Breast epithelium (tissue), 4 donors: ENCODE measurements around the gene EIF2B2. TPM values are rescaled to one million over a fixed set of nuclear protein-coding genes. Genes with fewer than 3 reads are reported as not detected.

Experiments used
- DNase-seq, 2 donors: peaks; one replicate each; pipeline ENCODE4 v3.0.0-alpha.2; 2019; ENCODE audit warnings: low spot score in 2 of 2
- H3K27ac ChIP-seq, 2 donors: fragments of 200-600 bp; sonication (generic) in 1 of 2; one replicate each; pipeline ENCODE4 v1.5.1; 2016 to 2019; ENCODE audit warnings: mild to moderate bottlenecking in 1 of 2
- H3K27me3 ChIP-seq, 2 donors: fragments of 200-600 bp; sonication (generic) in 1 of 2; one replicate each; pipeline versions ENCODE4 v1.5.1 to v1.6.0; 2017 to 2019; ENCODE audit warnings: control low read depth in 1 of 2, mild to moderate bottlenecking in 1 of 2
- H3K36me3 ChIP-seq: fragments of 200-600 bp; one replicate; pipeline ENCODE4 v1.5.1; 2019
- H3K4me1 ChIP-seq, 2 donors: fragments of 200-600 bp; sonication (generic); one replicate each; pipeline ENCODE4 v1.5.1; 2016 to 2019; ENCODE audit warnings: control low read depth in 1 of 2
- H3K4me3 ChIP-seq, 3 donors: fragments of 200-600 bp; sonication (generic); 1 replicate in 2 of 3; 2 replicates in 1 of 3; pipeline ENCODE4 v1.5.1; 2016 to 2019; ENCODE audit warnings: mild to moderate bottlenecking in 3 of 3, moderate library complexity in 2 of 3
- H3K9me3 ChIP-seq, 2 donors: fragments of 200-600 bp; sonication (generic) in 1 of 2; one replicate each; pipeline ENCODE4 v1.5.1; 2016 to 2019; ENCODE audit warnings: control low read depth in 1 of 2
- CTCF ChIP-seq, 3 donors: fragments of 450-650 bp; IDR thresholded peaks; one replicate each; pipeline ENCODE4 v1.5.1; 2016 to 2017; ENCODE audit warnings: antibody characterized with exemption in 3 of 3, mild to moderate bottlenecking in 3 of 3, moderate library complexity in 3 of 3
- POLR2A ChIP-seq: fragments of 450-650 bp; IDR thresholded peaks from one replicate; pipeline ENCODE4 v1.6.1; 2016; ENCODE audit warnings: antibody characterized with exemption, mild to moderate bottlenecking, moderate library complexity
- POLR2AphosphoS5 ChIP-seq, 3 donors: sonication (generic); formaldehyde crosslinking; IDR thresholded peaks; one replicate each; pipeline ENCODE4 v1.6.1; 2017; ENCODE audit warnings: antibody characterized with exemption in 3 of 3
- intact Hi-C: fragments of 100-400 bp; cut with DNase I; formaldehyde crosslinking; loops from one replicate; pipeline ENCODE4 v1.15.1; 2023; ENCODE audit warnings: low total_unique reads
- total RNA-seq, 3 donors: library from RNA; depleted of rRNA; stranded (reverse); fragments of >200 nt; gene quantifications; one replicate each; pipeline ENCODE4 v1.1.0, GENCODE V29; 2016

The EIF2B2 gene
- total RNA-seq, 3 donors from 2014 or later = 31.8 to 40.3 (median 36.0) TPM

- intact Hi-C loops = no loop called here
- Histone ChIP-seq H3K4me3 (no peak overlapping the region), H3K9me3 (no peaks in the 10 kb centered on the region), H3K27ac (peak overlapping the region; percentile 3 to 45), H3K27me3 (no peaks in the 10 kb centered on the region), H3K36me3 (no peaks in the 10 kb centered on the region), H3K4me1 (peaks cover 2 to 10% of the 10 kb centered on the region in 2 donors)
- DNase-seq = no peak
- TF ChIP-seq POLR2AphosphoS5 (IDR thresholded peaks at IDR 0.05) (no peak), POLR2A (no peak), CTCF (IDR thresholded peaks at IDR 0.05) (no peak)
Observed at GRCh38 chr14:74980731-74981461, 21.8 kb upstream of the EIF2B2 start.

GRCh38 chr14:74981462-74981782 is 21.3 kb upstream of the EIF2B2 start:
- peak overlapping the region; percentile 3 to 45 for H3K27ac ChIP-seq
- TF ChIP-seq POLR2AphosphoS5 (IDR thresholded peaks at IDR 0.05) (no peak), CTCF (IDR thresholded peaks at IDR 0.05) (no peak), POLR2A (no peak)
- peaks cover 2 to 10% of the 10 kb centered on the region in 2 donors for H3K4me1 ChIP-seq

GRCh38 chr14:74981833-74982232 is 20.9 kb upstream of the EIF2B2 start:
- Histone ChIP-seq H3K4me3 (no peak overlapping the region), H3K27me3 (no peaks in the 10 kb centered on the region), H3K36me3 (no peaks in the 10 kb centered on the region), H3K4me1 (peaks cover 2 to 10% of the 10 kb centered on the region in 2 donors), H3K9me3 (no peaks in the 10 kb centered on the region), H3K27ac (peak overlapping the region in 1 of 2 donors; percentile 55)
- TF ChIP-seq CTCF (IDR thresholded peaks at IDR 0.05) (no peak), POLR2A (no peak), POLR2AphosphoS5 (IDR thresholded peaks at IDR 0.05) (no peak)
- intact Hi-C loops = no loop called here
- DNase-seq = no peak

More at GRCh38 chr14:74981462-74981782, 21.3 kb upstream of the EIF2B2 start:
- Histone ChIP-seq H3K27me3 (no peaks in the 10 kb centered on the region), H3K36me3 (no peaks in the 10 kb centered on the region), H3K4me3 (no peak overlapping the region), H3K9me3 (no peaks in the 10 kb centered on the region)
- intact Hi-C loops = no loop called here
- no peak for DNase-seq

GRCh38 chr14:74982661-74983060 is 20.1 kb upstream of the EIF2B2 start:
- DNase-seq = no peak
- Histone ChIP-seq H3K4me3 (no peak overlapping the region), H3K27me3 (no peaks in the 10 kb centered on the region), H3K9me3 (no peaks in the 10 kb centered on the region), H3K36me3 (no peaks in the 10 kb centered on the region), H3K27ac (no peak overlapping the region), H3K4me1 (peaks cover 2 to 10% of the 10 kb centered on the region in 2 donors)
- no peak for TF ChIP-seq CTCF (IDR thresholded peaks at IDR 0.05)
- no peak for TF ChIP-seq POLR2AphosphoS5 (IDR thresholded peaks at IDR 0.05)
- TF ChIP-seq POLR2A = no peak
- intact Hi-C loops = no loop called here

- Histone ChIP-seq H3K4me3 (no peak overlapping the region), H3K27me3 (no peaks in the 10 kb centered on the region), H3K27ac (no peak overlapping the region), H3K36me3 (no peaks in the 10 kb centered on the region), H3K9me3 (no peaks in the 10 kb centered on the region), H3K4me1 (peaks cover 2 to 10% of the 10 kb centered on the region in 2 donors)
- intact Hi-C loops = no loop called here
- no peak for TF ChIP-seq POLR2AphosphoS5 (IDR thresholded peaks at IDR 0.05)
- no peak for TF ChIP-seq CTCF (IDR thresholded peaks at IDR 0.05)
- no peak for TF ChIP-seq POLR2A
- DNase-seq = no peak
Observed at GRCh38 chr14:74983343-74983742, 19.4 kb upstream of the EIF2B2 start.
